OCI-LY7 (cell line): ENCODE results near the gene KAT6B. TPM values are rescaled to one million over a fixed set of nuclear protein-coding genes. Genes with fewer than 3 reads are reported as not detected.

Experiments
- BruUV-seq: library from RNA; stranded (reverse); fragments of 400-500 nt; replicated peaks from 2 replicates; lab custom pipeline; 2021; lab: Mats Ljungman, UMichigan
- CTCF ChIA-PET: fragments of 300-600 bp; sonication (Branson Sonifier 250); formaldehyde crosslinking; loops from one replicate; lab custom pipeline; 2022; ENCODE audit warnings: antibody characterized with exemption; ENCODE audit not compliant: unreplicated experiment; lab: Charles Lee
- POLR2A ChIA-PET: fragments of 300-600 bp; sonication (Branson Sonifier 250); formaldehyde crosslinking; loops from one replicate; lab custom pipeline; 2022; ENCODE audit warnings: antibody characterized with exemption; lab: Charles Lee
- DNase-seq: peaks from one replicate; pipeline ENCODE4 v3.0.0-alpha.2; 2015; ENCODE audit warnings: low spot score
- H2AFZ ChIP-seq: fragments of 200-600 bp; sonication (generic), shearing (Covaris generic); 2 replicates; pipeline ENCODE4 v1.6.1; 2014; ENCODE audit warnings: mild to moderate bottlenecking, antibody characterized with exemption, low read length, moderate library complexity
- H3K27ac ChIP-seq: fragments of 200-600 bp; sonication (generic); 2 replicates; pipeline ENCODE4 v1.5.1; 2014; ENCODE audit warnings: mixed run types, low read depth, mild to moderate bottlenecking, moderate library complexity, low read length, inconsistent platforms; ENCODE audit not compliant: poor library complexity, severe bottlenecking
- H3K36me3 ChIP-seq: fragments of 200-600 bp; sonication (generic); 2 replicates; pipeline ENCODE4 v1.6.1; 2014; ENCODE audit warnings: mild to moderate bottlenecking, antibody characterized with exemption, low read length, moderate library complexity, mixed read lengths; ENCODE audit not compliant: insufficient read depth
- H3K4me1 ChIP-seq: fragments of 200-600 bp; sonication (generic); 2 replicates; pipeline ENCODE4 v1.5.1; 2014; ENCODE audit warnings: mild to moderate bottlenecking, low read length; ENCODE audit not compliant: insufficient read depth, poor library complexity, severe bottlenecking
- H3K4me2 ChIP-seq: fragments of 200-600 bp; sonication (generic); 2 replicates; pipeline ENCODE4 v1.6.1; 2014; ENCODE audit warnings: mild to moderate bottlenecking, low read length
- H3K4me3 ChIP-seq: fragments of 200-600 bp; sonication (generic); 2 replicates; pipeline ENCODE4 v1.5.1; 2014; ENCODE audit warnings: mild to moderate bottlenecking, low read depth, low read length; ENCODE audit not compliant: poor library complexity, severe bottlenecking
- H3K79me2 ChIP-seq: fragments of 200-600 bp; sonication (generic); 2 replicates; pipeline ENCODE4 v1.6.1; 2016; ENCODE audit warnings: low read depth, mild to moderate bottlenecking, low read length, moderate library complexity, mixed read lengths; ENCODE audit not compliant: insufficient read depth
- H3K9me2 ChIP-seq: fragments of 200-600 bp; sonication (generic); 2 replicates; pipeline ENCODE4 v1.6.1; 2016; ENCODE audit warnings: mild to moderate bottlenecking, low read length, mixed read lengths; ENCODE audit not compliant: insufficient read depth
- H3K9me3 ChIP-seq: fragments of 200-600 bp; sonication (generic); 2 replicates; pipeline ENCODE4 v1.6.1; 2014; ENCODE audit warnings: mild to moderate bottlenecking, mixed run types, low read length, mixed read lengths
- H4K20me1 ChIP-seq: fragments of 200-600 bp; sonication (generic); 2 replicates; pipeline ENCODE4 v1.6.1; 2014; ENCODE audit warnings: mild to moderate bottlenecking, antibody characterized with exemption, low read length, moderate library complexity, mixed read lengths; ENCODE audit not compliant: insufficient read depth
- CTCF ChIP-seq: fragments of 200-600 bp; sonication (generic); conservative IDR thresholded peaks from 2 replicates; pipeline ENCODE4 v1.5.1; 2014; ENCODE audit warnings: mild to moderate bottlenecking, antibody characterized with exemption, low read length, moderate library complexity, mixed read lengths
- EZH2phosphoT487 ChIP-seq: fragments of 200-600 bp; sonication (generic); IDR thresholded peaks from 2 replicates; pipeline ENCODE4 v1.6.1; 2018; ENCODE audit warnings: low read depth, borderline replicate concordance, mild to moderate bottlenecking, mixed run types, antibody characterized with exemption, low read length, moderate library complexity, mixed read lengths
- intact Hi-C: fragments of 100-400 bp; cut with micrococcal nuclease; formaldehyde crosslinking; loops from one replicate; pipeline ENCODE4 v1.10.0; 2022; ENCODE audit not compliant: unreplicated experiment
- total RNA-seq, 2 experiments: library from RNA; depleted of rRNA in 1 of 2; stranded (reverse); fragments of >200 nt in 1 of 2; shearing (Covaris generic) in 1 of 2; gene quantifications; 2 replicates each; pipeline ENCODE4 v1.2.3, GENCODE V29; 2014 to 2022

Gene KAT6B
- total RNA-seq, 2 experiments from 2014 or later = 20.8 to 40.8 TPM

- POLR2A ChIA-PET = no interaction called here
- Histone ChIP-seq H3K4me3 (no peak overlapping the region), H3K36me3 (no peaks in the 10 kb centered on the region), H3K27ac (no peak overlapping the region), H3K4me2 (no peak overlapping the region), H3K4me1 (no peaks in the 10 kb centered on the region), H3K79me2 (no peaks in the 10 kb centered on the region), H3K9me2 (no peaks in the 10 kb centered on the region), H4K20me1 (0 out of 2 replicates have a peak, but pooled peaks cover 4% of the 10 kb centered on the region), H3K9me3 (no peaks in the 10 kb centered on the region), H2AFZ (no peak overlapping the region)
- BruUV-seq = no TSS peak
- no peak for DNase-seq
- intact Hi-C loops = no loop called here
- no peak for TF ChIP-seq EZH2phosphoT487
- no peak for TF ChIP-seq CTCF
- CTCF ChIA-PET = no interaction called here
These were observed 83.3 kb downstream of the KAT6B start for GRCh38 chr10:74909670-74910069.

- Histone ChIP-seq H3K36me3 (no peaks in the 10 kb centered on the region), H3K27ac (no peak overlapping the region), H3K4me1 (no peaks in the 10 kb centered on the region), H3K4me3 (no peak overlapping the region), H4K20me1 (0 out of 2 replicates have a peak, but pooled peaks cover 4% of the 10 kb centered on the region), H3K4me2 (no peak overlapping the region), H3K79me2 (no peaks in the 10 kb centered on the region), H2AFZ (no peak overlapping the region), H3K9me3 (no peaks in the 10 kb centered on the region), H3K9me2 (no peaks in the 10 kb centered on the region)
- intact Hi-C loops = no loop called here
- no TSS peak for BruUV-seq
- DNase-seq = no peak
- CTCF ChIA-PET = no interaction called here
- POLR2A ChIA-PET = interaction anchor here (0.6 kb wide), 2 partner anchors 67 to 1815 kb away, joined by 4 read pairs; no protein-coding TSS in a partner anchor
- TF ChIP-seq CTCF = no peak
- TF ChIP-seq EZH2phosphoT487 = no peak
These were observed 84.0 kb downstream of the KAT6B start for GRCh38 chr10:74910241-74910975.

GRCh38 chr10:74910976-74911350 lies 84.6 kb downstream of the KAT6B start:
- no peak for TF ChIP-seq CTCF
- no peak for TF ChIP-seq EZH2phosphoT487
- intact Hi-C loops = no loop called here
- Histone ChIP-seq H3K36me3 (no peaks in the 10 kb centered on the region), H4K20me1 (0 out of 2 replicates have a peak, but pooled peaks cover 4% of the 10 kb centered on the region), H3K79me2 (no peaks in the 10 kb centered on the region), H3K9me3 (no peaks in the 10 kb centered on the region), H2AFZ (no peak overlapping the region), H3K4me3 (no peak overlapping the region), H3K4me2 (no peak overlapping the region), H3K4me1 (no peaks in the 10 kb centered on the region), H3K27ac (no peak overlapping the region), H3K9me2 (no peaks in the 10 kb centered on the region)
- ChIA-PET CTCF (no interaction called here), POLR2A (interaction anchor here (0.6 kb wide), 1 partner anchor 67 kb away, joined by 4 read pairs; no protein-coding TSS in a partner anchor)
- DNase-seq = no peak
- no TSS peak for BruUV-seq
